Breast epithelium (tissue), 3 donors: ENCODE results near the gene SELENOT.

Experiments
- CTCF ChIP-seq, 3 donors: fragments of 450-650 bp; IDR thresholded peaks; one replicate each; pipeline ENCODE4 v1.5.1; 2016 to 2017; ENCODE audit warnings: antibody characterized with exemption in 3 of 3, mild to moderate bottlenecking in 3 of 3, moderate library complexity in 3 of 3
- POLR2A ChIP-seq: fragments of 450-650 bp; IDR thresholded peaks from one replicate; pipeline ENCODE4 v1.6.1; 2016; ENCODE audit warnings: antibody characterized with exemption, mild to moderate bottlenecking, moderate library complexity
- POLR2AphosphoS5 ChIP-seq, 3 donors: sonication (generic); formaldehyde crosslinking; IDR thresholded peaks; one replicate each; pipeline ENCODE4 v1.6.1; 2017; ENCODE audit warnings: antibody characterized with exemption in 3 of 3

DNA sequence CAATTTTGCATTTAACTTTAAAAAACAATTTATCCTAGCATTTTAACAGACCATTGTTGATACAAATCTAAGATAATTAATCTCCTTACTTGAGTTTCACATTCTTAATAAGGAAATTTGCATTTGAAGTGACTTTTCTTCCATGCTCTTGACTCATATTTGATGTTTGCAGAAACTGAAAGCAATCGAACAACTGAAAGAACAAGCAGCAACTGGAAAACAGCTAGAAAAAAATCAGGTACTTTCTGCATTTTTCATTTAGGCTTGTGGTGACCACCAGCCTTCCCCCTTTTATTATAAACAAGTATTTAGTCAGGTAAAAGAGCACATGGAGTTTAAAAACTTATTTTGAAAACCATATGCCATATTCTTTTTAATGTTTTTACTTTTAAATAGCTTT lies 20.1 kb upstream of the SELENOT start:
- TF ChIP-seq CTCF (IDR thresholded peaks at IDR 0.05) (no peak), POLR2A (no peak), POLR2AphosphoS5 (IDR thresholded peaks at IDR 0.05) (no peak)
